DND-41 (cell line): ENCODE measurements around the gene LAMA2.

ENCODE experiments used
- ATAC-seq: fragments of 200-7000 bp; cut with Tn5 transposase; 3 replicates; pipeline ENCODE4 v1.9.1; 2021; ENCODE audit warnings: low read depth; ENCODE audit not compliant: insufficient read depth
- DNase-seq: peaks from one replicate; pipeline ENCODE4 v3.0.0-alpha.2; 2020
- H2AFZ ChIP-seq: 2 replicates; pipeline ENCODE4 v1.6.0; 2012; ENCODE audit warnings: low read depth, low read length
- H3K27ac ChIP-seq: 2 replicates; pipeline ENCODE4 v1.5.1; 2012; ENCODE audit warnings: low read length, inconsistent platforms
- H3K27me3 ChIP-seq: fragments of 200-600 bp; sonication (generic); 2 replicates; pipeline ENCODE4 v1.6.0; 2012; ENCODE audit warnings: low read length, mild to moderate bottlenecking, inconsistent platforms; ENCODE audit not compliant: insufficient read depth, poor library complexity
- H3K36me3 ChIP-seq: 2 replicates; pipeline ENCODE4 v1.5.1; 2012; ENCODE audit warnings: low read length, inconsistent platforms; ENCODE audit not compliant: insufficient read depth
- H3K4me1 ChIP-seq: 2 replicates; pipeline ENCODE4 v1.5.1; 2012; ENCODE audit warnings: mild to moderate bottlenecking, low read length; ENCODE audit not compliant: insufficient read depth
- H3K4me2 ChIP-seq: 2 replicates; pipeline ENCODE4 v1.6.0; 2012; ENCODE audit warnings: mild to moderate bottlenecking, moderate library complexity, low read length, inconsistent platforms; ENCODE audit not compliant: insufficient read depth
- H3K4me3 ChIP-seq, 2 experiments: fragments of 200-600 bp in 1 of 2; shearing (Covaris generic) in 1 of 2; 2 replicates each; pipeline ENCODE4 v1.5.1; 2012 to 2016; ENCODE audit warnings: inconsistent platforms in 2 of 2, low read length in 2 of 2, mild to moderate bottlenecking in 2 of 2, low read depth in 1 of 2, moderate library complexity in 1 of 2
- H3K79me2 ChIP-seq: 2 replicates; pipeline ENCODE4 v1.6.0; 2012; ENCODE audit warnings: low read length, inconsistent platforms; ENCODE audit not compliant: insufficient read depth
- H3K9ac ChIP-seq: 2 replicates; pipeline ENCODE4 v1.6.0; 2012; ENCODE audit warnings: low read depth, mild to moderate bottlenecking, inconsistent platforms, low read length, moderate library complexity
- H3K9me3 ChIP-seq: 2 replicates; pipeline ENCODE4 v1.5.1; 2012; ENCODE audit warnings: low read length, moderate library complexity, mild to moderate bottlenecking, inconsistent platforms; ENCODE audit not compliant: insufficient read depth, severe bottlenecking
- H4K20me1 ChIP-seq: 2 replicates; pipeline ENCODE4 v1.6.0; 2012; ENCODE audit warnings: low read length; ENCODE audit not compliant: insufficient read depth
- CTCF ChIP-seq: IDR thresholded peaks from 2 replicates; pipeline ENCODE4 v1.5.1; 2012; ENCODE audit warnings: borderline replicate concordance, low read length, moderate library complexity, mild to moderate bottlenecking; ENCODE audit not compliant: poor library complexity, severe bottlenecking; ENCODE audit errors: extremely low read depth
- EZH2 ChIP-seq: IDR thresholded peaks from 3 replicates; pipeline ENCODE4 v1.6.1; 2012; ENCODE audit warnings: borderline replicate concordance, low read depth, mild to moderate bottlenecking, moderate library complexity, low read length, inconsistent platforms; ENCODE audit not compliant: severe bottlenecking

Gene LAMA2

GRCh38 chr6:128844598-128844997 lies 38.3 kb upstream of the LAMA2 start:
- Histone ChIP-seq H3K27ac (no peak overlapping the region), H3K4me2 (no peak overlapping the region), H3K36me3 (no peaks in the 10 kb centered on the region), H3K4me1 (no peaks in the 10 kb centered on the region), H2AFZ (no peak overlapping the region), H3K4me3 (no peak overlapping the region), H3K79me2 (no peaks in the 10 kb centered on the region), H3K27me3 (no peaks in the 10 kb centered on the region), H3K9me3 (no peaks in the 10 kb centered on the region), H4K20me1 (no peaks in the 10 kb centered on the region), H3K9ac (no peak overlapping the region)
- ATAC-seq (no peak), DNase-seq (no peak)
- TF ChIP-seq EZH2, result no peak
- TF ChIP-seq CTCF, result no peak

DNA sequence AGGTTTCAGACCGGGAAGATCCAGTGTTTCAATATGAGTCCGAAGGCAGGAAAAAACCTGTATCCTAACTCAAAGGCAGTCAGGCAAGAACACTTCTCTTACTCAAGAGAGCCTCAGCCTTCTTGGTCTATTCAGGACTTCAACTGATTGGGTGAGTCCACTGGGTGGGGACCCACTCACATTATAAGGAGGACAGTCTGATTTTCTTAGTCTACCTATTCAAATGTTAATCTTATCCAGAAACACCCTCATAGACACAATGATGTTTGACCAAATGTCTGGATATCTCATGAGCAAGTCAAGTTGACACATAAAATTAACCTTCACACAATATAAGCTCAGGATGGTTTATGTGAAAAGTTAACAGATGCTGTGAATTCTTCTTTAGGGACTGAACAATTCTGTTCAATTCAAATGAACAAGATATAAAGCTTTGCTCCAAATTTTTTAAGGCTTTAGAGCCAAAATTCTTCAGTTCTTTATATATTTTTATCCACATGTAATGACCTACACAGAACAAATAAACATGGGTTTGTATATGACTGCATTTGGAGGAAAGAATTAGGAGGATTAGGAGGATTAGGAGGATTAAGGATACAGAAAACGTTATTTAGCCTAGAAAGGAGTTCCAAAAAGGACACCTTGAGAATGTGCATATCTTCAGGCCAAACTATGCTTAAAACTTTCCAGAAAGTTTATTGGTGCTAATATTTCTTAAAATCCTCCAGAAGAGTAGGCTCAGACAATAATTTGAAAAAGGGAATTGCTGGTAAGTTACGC lies 35.3 kb upstream of the LAMA2 start:
- Histone ChIP-seq H3K27me3 (no peaks in the 10 kb centered on the region), H3K9me3 (no peaks in the 10 kb centered on the region), H3K4me2 (no peak overlapping the region), H3K79me2 (no peaks in the 10 kb centered on the region), H3K9ac (no peak overlapping the region), H3K4me1 (no peaks in the 10 kb centered on the region), H3K4me3 (no peak overlapping the region), H3K36me3 (no peaks in the 10 kb centered on the region), H3K27ac (no peak overlapping the region), H2AFZ (no peak overlapping the region), H4K20me1 (no peaks in the 10 kb centered on the region)
- no peak for TF ChIP-seq EZH2
- TF ChIP-seq CTCF, result no peak
- ATAC-seq (no peak), DNase-seq (no peak)

GRCh38 chr6:128848212-128848935 lies 34.6 kb upstream of the LAMA2 start:
- no peaks in the 10 kb centered on the region for H4K20me1 ChIP-seq
- H2AFZ ChIP-seq, result no peak overlapping the region
- no peak overlapping the region for H3K27ac ChIP-seq
- DNase-seq (no peak), ATAC-seq (no peak)
- H3K9ac ChIP-seq, result no peak overlapping the region
- H3K27me3 ChIP-seq, result no peaks in the 10 kb centered on the region
- TF ChIP-seq CTCF (no peak), EZH2 (no peak)
- H3K79me2 ChIP-seq, result no peaks in the 10 kb centered on the region
- no peaks in the 10 kb centered on the region for H3K4me1 ChIP-seq
- H3K9me3 ChIP-seq, result no peaks in the 10 kb centered on the region
- no peak overlapping the region for H3K4me2 ChIP-seq
- H3K4me3 ChIP-seq, result no peak overlapping the region
- no peaks in the 10 kb centered on the region for H3K36me3 ChIP-seq
